Smooth muscle cell (in vitro differentiated cells): ENCODE measurements around the gene SLC6A4. TPM values are rescaled to one million over a fixed set of nuclear protein-coding genes. Genes with fewer than 3 reads are reported as not detected.

ENCODE experiments used
- DNase-seq: peaks from one replicate; lab custom pipeline; 2025; ENCODE audit not compliant: unreplicated experiment; lab: John Stamatoyannopoulos, UW
- H2AFZ ChIP-seq: fragments of 200-600 bp; sonication (generic); 2 replicates; pipeline ENCODE4 v1.6.0; 2016; ENCODE audit warnings: antibody characterized with exemption, low read depth, mild to moderate bottlenecking
- H3F3A ChIP-seq: fragments of 200-600 bp; sonication (generic); 2 replicates; pipeline ENCODE4 v1.6.0; 2017; ENCODE audit warnings: antibody characterized with exemption, low read depth
- H3K27ac ChIP-seq: fragments of 200-600 bp; sonication (generic); 2 replicates; pipeline ENCODE4 v1.5.1; 2016; ENCODE audit warnings: low read depth, mild to moderate bottlenecking
- H3K27me3 ChIP-seq: fragments of 200-600 bp; sonication (generic); 2 replicates; pipeline ENCODE4 v1.6.1; 2016; ENCODE audit warnings: low read depth, mild to moderate bottlenecking
- H3K36me3 ChIP-seq: fragments of 200-600 bp; sonication (generic); 2 replicates; pipeline ENCODE4 v1.5.1; 2016; ENCODE audit warnings: low read depth
- H3K4me1 ChIP-seq: fragments of 200-600 bp; sonication (generic); 2 replicates; pipeline ENCODE4 v1.5.1; 2016; ENCODE audit warnings: low read depth
- H3K4me2 ChIP-seq: fragments of 200-600 bp; sonication (generic); 2 replicates; pipeline ENCODE4 v1.6.0; 2016; ENCODE audit warnings: mild to moderate bottlenecking
- H3K4me3 ChIP-seq: fragments of 200-600 bp; sonication (generic); 2 replicates; pipeline ENCODE4 v1.5.1; 2016; ENCODE audit warnings: mild to moderate bottlenecking
- H3K79me2 ChIP-seq: fragments of 200-600 bp; sonication (generic); 2 replicates; pipeline ENCODE4 v1.6.0; 2016; ENCODE audit warnings: low read depth, mild to moderate bottlenecking
- H3K9ac ChIP-seq: fragments of 200-600 bp; sonication (generic); 2 replicates; pipeline ENCODE4 v1.6.0; 2016; ENCODE audit warnings: low read depth
- H3K9me3 ChIP-seq: fragments of 200-600 bp; sonication (generic); replicated peaks from 2 replicates; pipeline ENCODE4 v1.5.1; 2016; ENCODE audit warnings: low read depth
- H4K20me1 ChIP-seq: fragments of 200-600 bp; sonication (generic); 2 replicates; pipeline ENCODE4 v1.6.0; 2016; ENCODE audit warnings: low read depth
- WGBS: methylation state at CpG from one replicate; pipeline ENCODE4 v1.1.7; 2016; ENCODE audit warnings: low lambda C conversion rate; 5-methylcytosine and 5-hydroxymethylcytosine counted together
- polyA plus RNA-seq: library from polyadenylated mRNA; unstranded; fragments of >200 nt; fragmentation: Nextera tagmentation; extraction: Ambion mirVana; gene quantifications from 2 replicates; pipeline ENCODE4 v1.2.1, GENCODE V29; 2016
- total RNA-seq: library from RNA; depleted of rRNA; stranded (reverse); fragments of >200 nt; gene quantifications from 2 replicates; pipeline ENCODE4 v1.2.3, GENCODE V29; 2014
- TF ChIP-seq, protein P1 (sequence below): fragments of 200-600 bp; sonication (generic); IDR thresholded peaks from 2 replicates; pipeline ENCODE4 v1.5.1; 2017; ENCODE audit warnings: borderline replicate concordance, mild to moderate bottlenecking, antibody characterized with exemption; ENCODE audit not compliant: insufficient read depth, poor library complexity, severe bottlenecking

The SLC6A4 gene
- total and polyA plus RNA-seq, 2 experiments from 2014 or later = 0.11 to 0.49 TPM

DNA sequence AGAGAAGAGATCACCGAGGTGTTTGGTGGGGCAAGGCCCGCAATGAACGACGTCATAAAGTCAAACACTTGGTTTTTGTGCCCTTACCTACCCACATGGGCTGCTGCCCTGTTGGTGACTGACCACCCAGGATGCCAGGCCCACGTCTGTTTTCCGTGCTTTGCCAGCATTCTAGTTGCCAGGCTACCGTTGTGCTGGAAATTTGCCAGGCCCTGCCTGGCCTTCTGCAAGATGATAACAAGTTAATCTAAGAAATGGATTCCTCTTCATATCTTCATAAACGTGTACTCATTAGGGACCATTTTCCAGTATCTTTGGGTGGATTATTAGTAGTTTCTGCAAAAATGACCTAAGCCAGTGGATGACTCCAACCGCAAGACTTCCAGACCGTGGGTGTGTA is 35.4 kb downstream of the SLC6A4 start:
- H3K4me1 ChIP-seq = no peaks in the 10 kb centered on the region
- H3K36me3 ChIP-seq = no peaks in the 10 kb centered on the region
- TF ChIP-seq, protein P1, sequence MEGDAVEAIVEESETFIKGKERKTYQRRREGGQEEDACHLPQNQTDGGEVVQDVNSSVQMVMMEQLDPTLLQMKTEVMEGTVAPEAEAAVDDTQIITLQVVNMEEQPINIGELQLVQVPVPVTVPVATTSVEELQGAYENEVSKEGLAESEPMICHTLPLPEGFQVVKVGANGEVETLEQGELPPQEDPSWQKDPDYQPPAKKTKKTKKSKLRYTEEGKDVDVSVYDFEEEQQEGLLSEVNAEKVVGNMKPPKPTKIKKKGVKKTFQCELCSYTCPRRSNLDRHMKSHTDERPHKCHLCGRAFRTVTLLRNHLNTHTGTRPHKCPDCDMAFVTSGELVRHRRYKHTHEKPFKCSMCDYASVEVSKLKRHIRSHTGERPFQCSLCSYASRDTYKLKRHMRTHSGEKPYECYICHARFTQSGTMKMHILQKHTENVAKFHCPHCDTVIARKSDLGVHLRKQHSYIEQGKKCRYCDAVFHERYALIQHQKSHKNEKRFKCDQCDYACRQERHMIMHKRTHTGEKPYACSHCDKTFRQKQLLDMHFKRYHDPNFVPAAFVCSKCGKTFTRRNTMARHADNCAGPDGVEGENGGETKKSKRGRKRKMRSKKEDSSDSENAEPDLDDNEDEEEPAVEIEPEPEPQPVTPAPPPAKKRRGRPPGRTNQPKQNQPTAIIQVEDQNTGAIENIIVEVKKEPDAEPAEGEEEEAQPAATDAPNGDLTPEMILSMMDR = no peak
- whole genome bisulfite sequencing = 76% methylated on average over 10 of the region's 10 CpGs
- no peak overlapping the region for H2AFZ ChIP-seq
- H3K27me3 ChIP-seq = no peaks in the 10 kb centered on the region
- H4K20me1 ChIP-seq = no peaks in the 10 kb centered on the region
- H3K4me2 ChIP-seq = no peak overlapping the region
- H3K79me2 ChIP-seq = no peaks in the 10 kb centered on the region
- no peak for DNase-seq
- H3K27ac ChIP-seq = no peak overlapping the region
- no peaks in the 10 kb centered on the region for H3K9me3 ChIP-seq
- no peaks in the 10 kb centered on the region for H3F3A ChIP-seq
- H3K4me3 ChIP-seq = no peak overlapping the region
- H3K9ac ChIP-seq = no peak overlapping the region

DNA sequence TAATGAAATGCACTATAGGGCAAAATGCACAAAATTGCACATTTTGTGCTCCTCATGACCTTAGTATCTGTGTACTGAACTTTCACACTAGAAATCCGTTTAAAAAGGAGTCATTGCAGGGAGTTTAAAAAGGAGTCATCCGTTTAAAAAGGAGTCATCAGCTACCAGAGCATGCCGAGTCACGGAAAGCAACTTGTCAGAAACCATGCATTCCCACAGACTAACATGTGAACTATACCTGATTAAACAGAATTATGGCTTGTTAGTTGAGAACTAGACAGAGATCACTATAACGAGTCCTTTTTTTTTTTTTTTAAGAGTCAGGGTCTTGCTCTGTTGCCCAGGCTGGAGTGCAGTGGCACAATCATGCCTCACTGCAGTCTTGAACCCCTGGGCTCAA is 35.9 kb downstream of the SLC6A4 start:
- TF ChIP-seq, protein P1 = no peak
- Histone ChIP-seq H3K9me3 (no peaks in the 10 kb centered on the region), H3F3A (no peaks in the 10 kb centered on the region), H3K4me3 (no peak overlapping the region), H3K27me3 (no peaks in the 10 kb centered on the region), H3K4me2 (no peak overlapping the region), H2AFZ (no peak overlapping the region), H3K79me2 (no peaks in the 10 kb centered on the region), H3K27ac (no peak overlapping the region), H3K4me1 (no peaks in the 10 kb centered on the region), H3K36me3 (no peaks in the 10 kb centered on the region), H3K9ac (no peak overlapping the region), H4K20me1 (no peaks in the 10 kb centered on the region)
- WGBS = 91% methylated on average over 5 of the region's 5 CpGs
- no peak for DNase-seq

DNA sequence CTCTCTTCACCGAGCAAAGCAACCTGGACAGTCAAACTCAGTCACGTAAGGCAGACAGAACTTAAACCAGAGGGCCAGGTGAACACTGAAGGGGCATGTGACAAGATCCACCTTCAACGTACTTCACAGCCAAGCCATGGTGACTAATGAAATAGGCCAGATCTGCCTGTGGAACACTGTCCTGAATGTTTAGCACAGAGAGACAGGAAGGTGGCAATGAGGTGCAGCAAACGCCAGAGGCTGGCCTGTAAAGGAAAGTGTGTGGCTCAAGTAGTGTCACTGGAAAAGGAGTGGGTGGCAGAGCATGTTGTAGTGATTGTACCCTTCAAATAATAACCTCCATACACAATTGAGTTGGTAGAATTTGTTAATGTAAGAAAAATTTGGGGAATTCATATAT is 38.1 kb downstream of the SLC6A4 start:
- H3K27me3 ChIP-seq = peaks cover 6% of the 10 kb centered on the region
- H3F3A ChIP-seq = no peaks in the 10 kb centered on the region
- H3K9ac ChIP-seq = no peak overlapping the region
- no peak overlapping the region for H2AFZ ChIP-seq
- H3K79me2 ChIP-seq = no peaks in the 10 kb centered on the region
- no peak overlapping the region for H3K4me3 ChIP-seq
- no peaks in the 10 kb centered on the region for H4K20me1 ChIP-seq
- H3K9me3 ChIP-seq = no peaks in the 10 kb centered on the region
- H3K27ac ChIP-seq = no peak overlapping the region
- DNase-seq = no peak
- H3K4me1 ChIP-seq = no peaks in the 10 kb centered on the region
- TF ChIP-seq, protein P1 = no peak
- H3K4me2 ChIP-seq = no peak overlapping the region
- H3K36me3 ChIP-seq = no peaks in the 10 kb centered on the region
- WGBS = 84% methylated on average over 4 of the region's 4 CpGs

DNA sequence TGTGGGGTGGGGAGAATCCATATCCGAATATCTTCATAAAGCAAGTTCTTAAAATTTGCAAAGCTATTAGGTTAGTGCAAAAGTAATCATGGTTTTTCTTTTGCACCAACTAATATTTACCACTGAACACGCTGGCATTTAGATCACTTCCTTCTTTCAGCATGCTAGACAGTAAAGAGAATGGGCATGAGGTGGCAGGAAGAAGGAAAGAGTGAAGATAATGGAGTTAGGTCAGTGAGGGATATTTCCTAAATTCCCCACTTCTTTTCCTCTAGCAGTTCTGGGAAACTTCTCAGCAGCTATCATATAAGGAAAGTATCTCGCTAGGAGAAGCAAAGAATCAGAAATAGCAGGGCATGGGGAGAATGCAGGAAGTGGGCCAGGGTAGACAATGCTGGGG is 39.0 kb downstream of the SLC6A4 start:
- H4K20me1 ChIP-seq = no peaks in the 10 kb centered on the region
- no peaks in the 10 kb centered on the region for H3K79me2 ChIP-seq
- no peak overlapping the region for H3K4me3 ChIP-seq
- no peaks in the 10 kb centered on the region for H3K9me3 ChIP-seq
- no peak overlapping the region for H3K4me2 ChIP-seq
- H3K27me3 ChIP-seq = peaks cover 6% of the 10 kb centered on the region
- no peaks in the 10 kb centered on the region for H3K36me3 ChIP-seq
- 90% methylated on average over 3 of the region's 3 CpGs for WGBS
- no peak overlapping the region for H3K27ac ChIP-seq
- TF ChIP-seq, protein P1 = no peak
- no peak overlapping the region for H2AFZ ChIP-seq
- DNase-seq = no peak
- no peaks in the 10 kb centered on the region for H3F3A ChIP-seq
- H3K9ac ChIP-seq = no peak overlapping the region
- H3K4me1 ChIP-seq = no peaks in the 10 kb centered on the region
